IPS-NIHi7 (cell line): Measurements from ENCODE around the gene KIRREL3.

Experiments
- DNase-seq: peaks from one replicate; pipeline ENCODE4 v3.0.0; 2012; ENCODE audit warnings: mixed read lengths; ENCODE audit errors: extremely low spot score

Gene KIRREL3

GRCh38 chr11:126601550-126602215 lies 398.9 kb downstream of the KIRREL3 start:
- peak; percentile 58 for DNase-seq

GRCh38 chr11:126601136-126601535 lies 399.4 kb downstream of the KIRREL3 start:
- DNase-seq: no peak

GRCh38 chr11:126599217-126599897 lies 401.2 kb downstream of the KIRREL3 start:
- no peak for DNase-seq

GRCh38 chr11:126598344-126599216 lies 402.0 kb downstream of the KIRREL3 start:
- no peak for DNase-seq

GRCh38 chr11:126597041-126597440 lies 403.5 kb downstream of the KIRREL3 start:
- DNase-seq: peak; percentile 44

- DNase-seq: no peak
Observed at GRCh38 chr11:126596474-126596873, 404.1 kb downstream of the KIRREL3 start.

- no peak for DNase-seq
Observed at GRCh38 chr11:126595560-126595959, 405.0 kb downstream of the KIRREL3 start.

- no peak for DNase-seq
Observed at GRCh38 chr11:126594921-126595367, 405.6 kb downstream of the KIRREL3 start.

- peak; percentile 51 for DNase-seq
Observed at GRCh38 chr11:126592496-126593410, 407.8 kb downstream of the KIRREL3 start.

- no peak for DNase-seq
Observed at GRCh38 chr11:126591966-126592489, 408.5 kb downstream of the KIRREL3 start.

GRCh38 chr11:126589492-126589803 lies 411.1 kb downstream of the KIRREL3 start:
- DNase-seq: no peak

- no peak for DNase-seq
Observed at GRCh38 chr11:126588630-126589491, 411.7 kb downstream of the KIRREL3 start.

- no peak for DNase-seq
Observed at GRCh38 chr11:126587541-126587940, 413.0 kb downstream of the KIRREL3 start.

GRCh38 chr11:126585774-126586491 lies 414.6 kb downstream of the KIRREL3 start:
- peak; percentile 74 for DNase-seq

- DNase-seq: no peak
Observed at GRCh38 chr11:126585388-126585773, 415.2 kb downstream of the KIRREL3 start.

- DNase-seq: no peak
Observed at GRCh38 chr11:126583594-126584427, 416.8 kb downstream of the KIRREL3 start.

- DNase-seq: no peak
Observed at GRCh38 chr11:126583101-126583500, 417.5 kb downstream of the KIRREL3 start.

- DNase-seq: peak; percentile 26
Observed at GRCh38 chr11:126581871-126582648, 418.5 kb downstream of the KIRREL3 start.
